ENCODE data around the gene WDR27.

- no peak for TF ChIP-seq CTCF (IDR thresholded peaks at IDR 0.05; ENCODE audit: insufficient read depth, low read length, poor library complexity, severe bottlenecking)
- TF ChIP-seq EZH2phosphoT487 (conservative IDR thresholded peaks at IDR 0.05; ENCODE audit: low read length), result no peak
Measured at GRCh38 chr6:169654598-169655391, 47.0 kb downstream of the WDR27 start.
